T-helper 1 cell treated with Interleukin-12 subunit alpha and Interleukin-12 subunit beta and Interleukin-4 antibody, amounts not matched to agents 30 μg/mL and 1 μg/mL, for 36 hours (primary cell): ENCODE measurements around the gene FGD3.
A peak's percentile ranks its signal among the peaks of the same experiment; 100 is the strongest.

ENCODE experiments used
- H3K27ac Mint-ChIP-seq: one replicate; pipeline ENCODE4 v1.8.0; 2021; ENCODE audit warnings: mild to moderate bottlenecking, mixed read lengths
- H3K27me3 Mint-ChIP-seq: one replicate; pipeline ENCODE4 v1.8.0; 2021; ENCODE audit warnings: low read depth, mixed read lengths
- H3K36me3 Mint-ChIP-seq: one replicate; pipeline ENCODE4 v1.8.0; 2021; ENCODE audit warnings: low read depth, mixed read lengths
- H3K4me1 Mint-ChIP-seq: one replicate; pipeline ENCODE4 v1.8.0; 2021; ENCODE audit warnings: low read depth, mixed read lengths
- H3K4me3 Mint-ChIP-seq: one replicate; pipeline ENCODE4 v1.8.0; 2021; ENCODE audit warnings: mild to moderate bottlenecking, moderate library complexity, mixed read lengths
- H3K9me3 Mint-ChIP-seq: one replicate; pipeline ENCODE4 v1.8.0; 2021; ENCODE audit warnings: mixed read lengths

Gene FGD3

GRCh38 chr9:93048566-93049448 lies 101.5 kb downstream of the FGD3 start:
- no peak overlapping the region for H3K27ac Mint-ChIP-seq
- peaks cover 11% of the 10 kb centered on the region for H3K4me1 Mint-ChIP-seq
- peaks cover 1% of the 10 kb centered on the region for H3K36me3 Mint-ChIP-seq
- H3K9me3 Mint-ChIP-seq = no peaks in the 10 kb centered on the region
- no peak overlapping the region for H3K4me3 Mint-ChIP-seq
- peaks cover 5% of the 10 kb centered on the region for H3K27me3 Mint-ChIP-seq

GRCh38 chr9:93049491-93049890 lies 102.2 kb downstream of the FGD3 start:
- H3K27ac Mint-ChIP-seq = no peak overlapping the region
- peaks cover 9% of the 10 kb centered on the region for H3K4me1 Mint-ChIP-seq
- H3K4me3 Mint-ChIP-seq = no peak overlapping the region
- H3K9me3 Mint-ChIP-seq = no peaks in the 10 kb centered on the region
- no peaks in the 10 kb centered on the region for H3K36me3 Mint-ChIP-seq
- H3K27me3 Mint-ChIP-seq = peaks cover 5% of the 10 kb centered on the region

- Mint-ChIP-seq H3K27ac (no peak overlapping the region), H3K4me1 (peaks cover 10% of the 10 kb centered on the region), H3K9me3 (no peaks in the 10 kb centered on the region), H3K36me3 (no peaks in the 10 kb centered on the region), H3K4me3 (no peak overlapping the region), H3K27me3 (peaks cover 5% of the 10 kb centered on the region)
Measured at GRCh38 chr9:93050231-93050630, 102.9 kb downstream of the FGD3 start.

- no peak overlapping the region for H3K4me3 Mint-ChIP-seq
- H3K27me3 Mint-ChIP-seq = no peaks in the 10 kb centered on the region
- peaks cover 12% of the 10 kb centered on the region for H3K4me1 Mint-ChIP-seq
- no peaks in the 10 kb centered on the region for H3K9me3 Mint-ChIP-seq
- no peak overlapping the region for H3K27ac Mint-ChIP-seq
- no peaks in the 10 kb centered on the region for H3K36me3 Mint-ChIP-seq
Measured at GRCh38 chr9:93051680-93052089, 104.4 kb downstream of the FGD3 start.

- H3K4me1 Mint-ChIP-seq = peaks cover 18% of the 10 kb centered on the region
- H3K27ac Mint-ChIP-seq = no peak overlapping the region
- H3K36me3 Mint-ChIP-seq = no peaks in the 10 kb centered on the region
Measured at GRCh38 chr9:93052791-93053540, 105.6 kb downstream of the FGD3 start.

GRCh38 chr9:93053781-93054331 lies 106.5 kb downstream of the FGD3 start:
- peaks cover 16% of the 10 kb centered on the region for H3K4me1 Mint-ChIP-seq
- no peaks in the 10 kb centered on the region for H3K27me3 Mint-ChIP-seq
- no peaks in the 10 kb centered on the region for H3K9me3 Mint-ChIP-seq
- no peak overlapping the region for H3K4me3 Mint-ChIP-seq
- H3K27ac Mint-ChIP-seq = no peak overlapping the region
- no peaks in the 10 kb centered on the region for H3K36me3 Mint-ChIP-seq

More at GRCh38 chr9:93052791-93053540, 105.6 kb downstream of the FGD3 start:
- Mint-ChIP-seq H3K9me3 (no peaks in the 10 kb centered on the region), H3K4me3 (no peak overlapping the region), H3K27me3 (no peaks in the 10 kb centered on the region)

- Mint-ChIP-seq H3K4me3 (no peak overlapping the region), H3K9me3 (no peaks in the 10 kb centered on the region), H3K27me3 (no peaks in the 10 kb centered on the region), H3K4me1 (peaks cover 15% of the 10 kb centered on the region), H3K36me3 (peaks cover under 1% of the 10 kb centered on the region), H3K27ac (peak overlapping the region; percentile 12)
Measured at GRCh38 chr9:93054758-93055704, 107.7 kb downstream of the FGD3 start.

GRCh38 chr9:93057042-93057702 lies 109.8 kb downstream of the FGD3 start:
- Mint-ChIP-seq H3K36me3 (peaks cover 15% of the 10 kb centered on the region), H3K27ac (peak overlapping the region; percentile 74), H3K9me3 (no peaks in the 10 kb centered on the region), H3K27me3 (no peaks in the 10 kb centered on the region), H3K4me1 (peaks cover 36% of the 10 kb centered on the region), H3K4me3 (peak overlapping the region; percentile 56)

- peak overlapping the region; percentile 68 for H3K27ac Mint-ChIP-seq
- no peaks in the 10 kb centered on the region for H3K9me3 Mint-ChIP-seq
- no peaks in the 10 kb centered on the region for H3K27me3 Mint-ChIP-seq
- peaks cover 18% of the 10 kb centered on the region for H3K36me3 Mint-ChIP-seq
- H3K4me3 Mint-ChIP-seq = peak overlapping the region; percentile 74
- H3K4me1 Mint-ChIP-seq = peaks cover 42% of the 10 kb centered on the region
Measured at GRCh38 chr9:93057703-93058354, 110.5 kb downstream of the FGD3 start.

- Mint-ChIP-seq H3K4me1 (peaks cover 45% of the 10 kb centered on the region), H3K36me3 (peaks cover 18% of the 10 kb centered on the region), H3K27me3 (no peaks in the 10 kb centered on the region), H3K4me3 (peak within 1 kb of the TSS; percentile 91), H3K9me3 (no peaks in the 10 kb centered on the region), H3K27ac (peak within 1 kb of the TSS; percentile 95)
Measured at GRCh38 chr9:93058355-93059010, 111.2 kb downstream of the FGD3 start, which contains the start of gene SUSD3. Gene SUSD3 (plus strand): TSS chr9:93058701. CDS start chr9:93058743, 42 bp downstream.

- peak overlapping the region; percentile 95 for H3K27ac Mint-ChIP-seq
- peaks cover 52% of the 10 kb centered on the region for H3K4me1 Mint-ChIP-seq
- no peaks in the 10 kb centered on the region for H3K27me3 Mint-ChIP-seq
- H3K9me3 Mint-ChIP-seq = no peaks in the 10 kb centered on the region
- peak overlapping the region; percentile 91 for H3K4me3 Mint-ChIP-seq
- peaks cover 22% of the 10 kb centered on the region for H3K36me3 Mint-ChIP-seq
Measured at GRCh38 chr9:93059011-93059714, 111.8 kb downstream of the FGD3 start.
